ENCODE measurements around the gene GPC5.
"Not testable (repeated sequence)": the region's sequence is repeated elsewhere in the genome, so short reads cannot be mapped to it uniquely, and the experiment has no call there.

The GPC5 gene

DNA sequence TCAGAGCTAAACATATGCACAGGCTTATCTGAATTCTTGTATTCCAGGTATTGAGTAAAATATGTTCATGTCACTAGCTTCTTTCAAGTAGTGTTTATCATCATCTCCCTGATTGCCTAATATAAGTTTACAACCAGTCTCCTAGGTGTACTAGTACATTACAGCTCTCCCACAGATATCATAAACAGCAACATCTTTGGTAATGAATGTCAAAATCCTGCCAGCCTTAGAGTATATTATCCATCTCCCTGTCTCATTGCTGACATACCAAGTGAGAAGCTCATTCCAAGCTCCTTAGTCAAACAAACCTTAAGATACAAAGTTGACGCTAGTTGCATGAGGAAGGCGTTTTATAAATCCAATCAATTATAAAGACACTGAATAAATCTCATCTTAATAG, 1139.0 kb downstream of the GPC5 start:
- no peak for DNase-seq (ENCODE audit: low read depth in 2 of 2)

DNA sequence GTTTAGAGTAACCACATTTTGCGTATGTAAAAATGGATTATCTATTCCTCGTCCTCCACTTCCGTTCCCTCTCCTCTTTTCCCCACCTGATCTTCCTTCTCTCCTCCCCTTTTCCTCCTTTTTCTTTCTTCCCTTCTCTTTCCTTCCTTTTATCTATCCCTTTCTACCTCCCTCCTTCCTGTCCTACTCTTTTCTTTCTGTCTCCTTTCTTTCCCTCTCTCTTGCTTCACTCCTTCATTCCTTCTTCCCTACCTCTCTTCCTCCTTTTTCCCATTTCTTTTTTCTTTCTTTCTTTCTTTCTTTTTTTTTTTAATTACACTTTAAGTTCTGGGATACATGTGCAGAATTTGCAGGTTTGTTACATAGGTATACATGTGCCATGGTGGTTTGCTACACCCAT, 1139.7 kb downstream of the GPC5 start:
- no peak for DNase-seq (ENCODE audit: low read depth in 2 of 2)

DNA sequence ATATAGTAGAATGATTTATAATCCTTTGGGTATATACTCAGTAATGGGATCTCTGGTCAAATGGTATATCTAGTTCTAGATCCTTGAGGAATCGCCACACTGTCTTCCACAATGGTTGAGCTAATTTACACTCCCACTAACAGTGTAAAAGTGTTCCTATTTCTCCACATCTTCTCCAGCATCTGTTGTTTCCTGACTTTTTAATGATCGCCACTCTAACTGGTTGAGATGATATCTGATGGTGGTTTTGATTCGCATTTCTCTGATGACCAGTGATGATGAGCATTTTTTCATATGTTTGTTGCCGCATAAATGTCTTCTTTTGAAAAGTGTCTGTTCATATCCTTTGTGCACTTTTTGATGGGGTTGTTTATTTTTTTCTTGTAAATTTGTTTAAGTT, 1140.7 kb downstream of the GPC5 start:
- DNase-seq (ENCODE audit: low read depth in 2 of 2) = not testable (repeated sequence)

GRCh38 chr13:92547266-92547665, 1148.8 kb downstream of the GPC5 start:
- no peak for DNase-seq (ENCODE audit: low read depth in 2 of 2)

- no peak for DNase-seq (ENCODE audit: low read depth in 2 of 2)
Measured at GRCh38 chr13:92549276-92549675, 1150.9 kb downstream of the GPC5 start.

DNA sequence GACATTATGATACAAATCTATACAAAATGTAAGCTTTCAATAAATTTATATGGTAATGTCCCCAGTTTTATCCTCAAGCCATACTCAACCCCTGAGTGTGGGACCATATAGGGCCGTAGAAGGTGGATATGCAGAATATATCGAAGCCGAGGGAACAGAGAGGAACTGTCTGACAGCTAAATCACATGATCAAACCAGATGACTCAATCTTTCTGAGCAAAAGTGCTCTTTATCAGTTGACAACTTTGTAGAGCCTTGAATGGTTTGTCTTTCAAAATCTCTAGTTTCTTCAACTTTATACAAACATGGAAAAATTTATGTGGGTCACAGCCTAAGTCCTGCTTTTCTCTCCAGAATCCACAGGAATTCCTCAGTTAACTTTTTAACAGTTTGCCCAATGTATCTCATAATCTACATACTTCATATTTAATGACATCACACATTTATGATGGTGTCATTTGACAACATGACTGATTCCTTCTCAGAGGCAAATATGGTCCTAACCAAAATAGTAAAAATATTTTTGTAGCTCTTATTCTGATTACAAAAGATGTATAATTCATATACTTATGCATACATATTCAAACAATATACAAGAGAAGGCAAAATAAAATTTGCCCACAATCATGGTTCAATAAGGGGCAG, 1155.2 kb downstream of the GPC5 start:
- DNase-seq (ENCODE audit: low read depth in 2 of 2) = no peak

- DNase-seq (ENCODE audit: low read depth in 2 of 2) = no peak
Measured at GRCh38 chr13:92560883-92561282, 1162.5 kb downstream of the GPC5 start.

GRCh38 chr13:92564942-92565341, 1166.5 kb downstream of the GPC5 start:
- no peak for DNase-seq (ENCODE audit: low read depth in 2 of 2)

DNA sequence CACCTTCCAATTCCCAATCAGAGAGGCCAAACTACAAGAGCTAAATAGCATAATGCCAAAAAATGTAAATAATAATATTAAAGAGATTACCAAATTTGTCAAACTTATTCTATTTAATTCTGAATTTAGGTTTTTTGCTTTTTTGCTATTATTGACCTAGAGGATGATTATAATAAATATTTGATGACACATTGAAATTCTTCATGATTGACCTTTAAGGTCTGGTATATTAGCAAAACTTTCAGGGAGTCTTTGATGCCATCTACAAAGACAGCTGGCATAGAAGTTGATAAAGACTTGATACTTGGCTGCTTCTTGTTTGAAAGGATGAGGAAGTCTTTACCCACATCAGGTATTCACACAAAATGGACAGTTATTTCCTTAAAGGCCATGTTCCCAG, 1168.3 kb downstream of the GPC5 start:
- DNase-seq (ENCODE audit: low read depth in 2 of 2) = no peak

DNA sequence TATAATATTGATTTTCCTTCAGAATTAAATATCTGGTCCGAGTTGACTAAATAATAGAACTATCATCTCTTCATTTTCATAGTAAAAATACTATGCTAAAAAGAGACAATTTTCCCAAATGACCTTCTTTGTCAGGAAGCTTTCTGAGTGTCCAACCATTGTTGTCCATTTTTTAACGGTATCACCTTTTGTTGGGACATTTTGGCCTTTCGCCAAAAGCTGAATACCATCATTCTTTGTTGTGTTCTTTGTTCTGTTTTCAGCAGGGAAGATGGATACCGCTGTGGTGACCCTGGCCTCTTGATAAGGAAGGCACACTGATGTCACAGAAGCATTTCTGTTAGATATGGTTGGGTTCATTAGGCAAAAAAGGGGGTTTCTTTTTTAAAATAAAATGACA, 1173.8 kb downstream of the GPC5 start:
- DNase-seq (ENCODE audit: low read depth in 2 of 2) = no peak

- DNase-seq (ENCODE audit: low read depth in 2 of 2) = no peak
Measured at GRCh38 chr13:92573467-92574057, 1175.1 kb downstream of the GPC5 start.

DNA sequence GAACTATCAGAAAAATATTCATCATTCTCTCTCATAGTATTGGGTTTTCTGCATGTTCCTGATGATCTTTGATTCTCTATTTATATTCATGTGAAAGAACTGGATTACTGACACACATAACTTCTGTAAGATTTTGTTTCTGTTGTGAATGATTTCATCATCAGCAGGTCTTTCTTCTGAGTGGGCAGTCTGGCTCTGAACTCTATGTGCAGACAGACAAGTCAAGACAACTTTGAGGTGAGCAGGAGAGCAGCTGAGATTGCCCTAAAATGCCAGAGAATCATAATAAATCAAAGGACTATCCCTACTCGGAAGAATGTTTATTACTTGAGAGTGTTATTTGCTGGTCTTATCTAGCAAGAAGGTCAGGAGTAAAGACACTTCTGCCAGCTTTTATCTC, 1176.1 kb downstream of the GPC5 start:
- no peak for DNase-seq (ENCODE audit: low read depth in 2 of 2)

GRCh38 chr13:92575777-92576176, 1177.4 kb downstream of the GPC5 start:
- no peak for DNase-seq (ENCODE audit: low read depth in 2 of 2)

DNA sequence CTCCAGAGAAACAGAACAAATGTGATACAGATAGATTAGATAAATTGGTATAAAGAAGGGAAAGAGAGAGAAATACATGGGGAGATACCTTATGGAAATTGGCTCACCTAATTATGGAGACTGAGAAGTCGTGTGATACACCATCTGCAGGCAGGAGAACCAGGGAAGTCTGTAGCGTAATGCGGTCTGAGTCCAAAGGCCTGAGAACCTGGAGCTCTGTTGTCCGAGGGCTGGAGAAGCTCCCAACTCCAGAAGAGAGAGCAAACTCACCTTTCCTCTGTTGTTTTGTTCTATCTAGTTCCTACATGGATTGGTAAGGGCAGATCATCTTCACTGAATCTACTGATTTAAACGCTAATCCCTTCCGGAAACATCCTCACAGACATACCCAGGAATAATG, 1179.9 kb downstream of the GPC5 start:
- no peak for DNase-seq (ENCODE audit: low read depth in 2 of 2)

GRCh38 chr13:92589955-92590354, 1191.5 kb downstream of the GPC5 start:
- no peak for DNase-seq (ENCODE audit: low read depth in 2 of 2)

GRCh38 chr13:92590503-92590908, 1192.1 kb downstream of the GPC5 start:
- DNase-seq (ENCODE audit: low read depth in 2 of 2) = no peak

DNA sequence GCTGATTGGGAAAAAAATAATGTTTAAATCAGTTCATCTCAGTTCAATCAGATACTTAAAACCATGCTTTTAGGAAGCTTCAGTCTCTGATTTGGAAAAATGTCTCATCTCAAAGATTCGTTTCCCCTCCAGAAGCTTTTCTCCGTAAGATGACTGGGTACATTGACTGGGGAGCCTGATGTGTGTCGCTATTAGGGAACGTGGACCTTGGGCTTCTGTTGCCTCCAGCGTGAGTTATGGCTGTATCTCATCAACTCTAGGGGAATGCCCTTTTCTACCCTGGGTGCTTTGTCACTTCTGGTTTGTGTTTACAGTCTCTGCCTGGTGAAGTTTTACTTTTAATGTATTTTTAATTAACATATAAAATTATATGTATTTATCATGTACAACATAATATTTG, 1192.7 kb downstream of the GPC5 start:
- no peak for DNase-seq (ENCODE audit: low read depth in 2 of 2)

DNA sequence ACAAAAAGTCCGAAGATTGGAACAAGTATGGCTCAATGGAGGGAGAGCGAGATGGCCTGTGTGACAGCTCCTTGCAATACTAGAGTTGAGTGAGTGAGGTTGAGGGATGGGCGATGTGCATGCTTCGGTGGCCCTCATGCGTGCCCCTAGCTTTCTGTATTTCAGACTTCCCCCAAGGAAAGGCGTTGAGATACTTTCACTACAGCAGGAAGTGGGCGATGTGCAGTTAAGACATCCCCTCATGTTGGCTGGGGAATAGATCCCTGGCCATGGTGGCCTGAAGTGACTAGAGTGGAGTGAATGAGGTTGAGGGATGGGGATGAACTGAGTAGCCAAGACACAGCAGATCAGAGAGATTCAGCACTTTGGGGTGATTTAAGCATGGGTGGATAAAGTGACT, 1194.3 kb downstream of the GPC5 start:
- DNase-seq (ENCODE audit: low read depth in 2 of 2) = no peak

DNA sequence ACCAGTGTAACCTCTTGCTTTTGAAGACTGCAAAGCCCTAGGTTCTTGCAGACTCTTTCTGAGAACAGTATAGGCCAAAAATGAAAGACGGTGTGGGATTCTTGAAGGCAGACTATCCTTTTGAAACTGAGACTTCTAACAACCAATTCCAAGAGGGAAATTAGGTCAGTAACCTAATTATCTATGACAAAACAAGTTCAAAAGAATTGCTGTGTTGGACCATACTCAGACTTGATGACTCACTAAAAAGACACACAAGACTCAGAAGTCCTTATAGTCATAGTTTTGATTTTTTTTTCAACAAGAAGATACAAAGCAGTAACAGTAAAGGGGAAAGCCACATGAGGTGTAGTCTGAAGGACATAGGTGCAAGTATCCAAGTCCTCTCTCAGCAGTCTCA, 1204.1 kb downstream of the GPC5 start:
- no peak for DNase-seq (ENCODE audit: low read depth in 2 of 2)

DNA sequence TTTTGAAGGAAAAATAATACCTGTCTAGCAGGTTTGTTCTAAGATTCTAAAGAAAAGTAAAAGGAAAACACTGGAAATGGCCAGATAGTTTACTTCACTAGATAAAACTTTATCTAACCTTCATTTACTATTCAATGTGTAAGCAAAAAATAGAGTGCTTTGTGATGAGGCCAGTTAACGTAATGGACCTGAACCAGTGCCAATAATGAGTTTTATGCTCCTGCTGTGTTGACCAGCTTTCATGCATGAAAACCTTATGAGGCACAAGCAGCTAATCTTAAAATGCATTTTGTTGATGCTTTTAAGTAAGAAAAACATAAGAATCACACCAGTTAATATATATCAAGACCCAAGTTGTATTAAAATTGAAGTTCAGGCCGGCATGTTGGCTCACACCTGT, 1211.0 kb downstream of the GPC5 start:
- no peak for DNase-seq (ENCODE audit: low read depth in 2 of 2)

DNA sequence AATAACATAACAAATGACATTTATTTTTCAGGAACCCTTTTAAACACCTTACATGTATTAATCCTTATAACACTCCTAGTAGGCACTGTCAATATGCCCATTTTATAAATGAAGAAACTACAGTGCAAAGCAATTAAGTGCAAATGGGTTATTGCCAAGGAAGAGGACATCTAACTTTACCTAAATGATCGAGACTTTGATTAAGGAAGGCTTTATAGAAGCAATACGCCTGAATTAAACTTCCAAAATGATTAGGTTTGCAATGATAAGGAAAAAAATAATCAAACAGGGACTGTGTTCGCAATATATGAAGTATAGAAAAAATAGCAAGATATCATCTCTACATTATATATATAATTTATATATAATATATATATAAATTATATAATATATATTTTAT, 1214.5 kb downstream of the GPC5 start:
- no peak for DNase-seq (ENCODE audit: low read depth in 2 of 2)

- DNase-seq (ENCODE audit: low read depth in 2 of 2) = no peak
Measured at GRCh38 chr13:92613921-92614320, 1215.5 kb downstream of the GPC5 start.

DNA sequence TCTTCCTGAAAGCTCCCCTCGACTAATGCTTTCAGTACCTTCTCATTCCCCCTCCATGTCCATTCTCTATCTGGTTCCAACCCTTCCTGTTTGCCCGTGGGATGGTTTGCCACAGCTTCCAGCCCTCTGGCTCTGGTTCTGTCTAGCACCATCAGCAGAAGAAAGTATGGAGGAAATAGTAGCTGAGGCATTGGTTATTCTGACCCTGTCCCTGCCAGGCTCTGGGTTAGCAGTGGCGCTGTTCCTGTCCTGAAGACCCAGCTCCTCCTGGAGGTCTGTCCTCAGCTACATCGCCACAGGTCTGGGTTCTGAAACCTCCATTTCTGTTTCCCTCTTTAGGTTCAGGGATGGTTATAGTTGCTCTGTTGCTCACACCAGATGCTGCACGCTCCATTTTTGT, 1223.6 kb downstream of the GPC5 start:
- no peak for DNase-seq (ENCODE audit: low read depth in 2 of 2)

- no peak for DNase-seq (ENCODE audit: low read depth in 2 of 2)
Measured at GRCh38 chr13:92622905-92623304, 1224.5 kb downstream of the GPC5 start.
